Thyroid gland (tissue), 4 donors: Measurements from ENCODE around the gene RBMS1. TPM values are rescaled to one million over a fixed set of nuclear protein-coding genes. Genes with fewer than 3 reads are reported as not detected.

ENCODE experiments used
- DNase-seq, 2 donors: peaks; one replicate each; pipeline ENCODE4 v3.0.0-alpha.2; 2019
- H3K27ac ChIP-seq, 3 donors: fragments of 200-600 bp; sonication (generic); 1 replicate in 2 of 3; 2 replicates in 1 of 3; pipeline ENCODE4 v1.5.1; 2016 to 2019; ENCODE audit warnings: mild to moderate bottlenecking in 1 of 3, moderate library complexity in 1 of 3
- H3K27me3 ChIP-seq: fragments of 200-600 bp; sonication (generic); one replicate; pipeline ENCODE4 v1.5.1; 2019
- H3K36me3 ChIP-seq, 2 donors: fragments of 200-600 bp; sonication (generic); one replicate each; pipeline ENCODE4 v1.5.1; 2016 to 2019
- H3K4me1 ChIP-seq, 2 donors: fragments of 200-600 bp; sonication (generic); one replicate each; pipeline ENCODE4 v1.5.1; 2017 to 2019
- H3K4me3 ChIP-seq, 3 donors: fragments of 200-600 bp; sonication (generic); replicated peaks in 1 of 3; 1 replicate in 2 of 3; 2 replicates in 1 of 3; pipeline ENCODE4 v1.5.1; 2016; ENCODE audit warnings: mild to moderate bottlenecking in 1 of 3
- H3K9me3 ChIP-seq: fragments of 200-600 bp; sonication (generic); one replicate; pipeline ENCODE4 v1.5.1; 2017
- POLR2A ChIP-seq, 2 donors: fragments of 450-650 bp; IDR thresholded peaks; one replicate each; pipeline ENCODE4 v1.6.1; 2017; ENCODE audit warnings: antibody characterized with exemption in 2 of 2, mild to moderate bottlenecking in 2 of 2, moderate library complexity in 1 of 2
- WGBS, 2 donors: methylation state at CpG; one replicate each; pipeline ENCODE4 v1.1.5; 2017; 5-methylcytosine and 5-hydroxymethylcytosine counted together
- intact Hi-C: fragments of 100-400 bp; cut with DNase I; formaldehyde crosslinking; loops from one replicate; pipeline ENCODE4 v1.15.1; 2023
- total RNA-seq, 4 donors: library from RNA; depleted of rRNA; stranded (reverse); fragments of >200 nt; gene quantifications; one replicate each; pipeline ENCODE4 v1.2.3, GENCODE V29; 2016
- TF ChIP-seq, protein P1 (sequence below), 6 experiments: fragments of 200-600 bp in 3 of 6; fragments of 450-650 bp in 3 of 6; sonication (generic) in 3 of 6; IDR thresholded peaks; one replicate each; pipeline ENCODE4 v1.5.1; 2016 to 2019; ENCODE audit warnings: antibody characterized with exemption in 6 of 6, mild to moderate bottlenecking in 2 of 6, inconsistent platforms in 1 of 6, moderate library complexity in 1 of 6

RBMS1 gene
- total RNA-seq, 4 donors from 2014 or later: 50.9 to 80.1 (median 69.0) TPM

DNA sequence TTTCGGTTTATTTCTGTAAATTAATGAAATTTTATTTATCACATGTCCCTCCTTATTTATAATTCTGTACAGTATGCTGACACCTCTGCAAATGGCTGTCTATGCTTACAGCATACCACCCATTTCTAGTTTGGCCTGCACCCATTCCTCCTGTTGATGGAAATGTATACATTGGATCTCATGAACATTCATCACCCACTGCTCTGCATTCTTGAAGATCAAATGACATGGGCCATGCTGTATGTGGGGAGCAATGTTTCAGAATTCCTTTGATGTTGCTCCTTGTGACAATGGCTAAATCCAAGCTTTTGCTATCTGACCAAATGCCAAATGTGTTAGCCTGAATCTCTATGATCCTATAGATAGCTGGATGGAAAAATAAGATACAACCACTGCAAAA is 238.2 kb downstream of the RBMS1 start:
- no peak for DNase-seq
- Histone ChIP-seq H3K27me3 (no peaks in the 10 kb centered on the region), H3K36me3 (no peaks in the 10 kb centered on the region), H3K9me3 (no peaks in the 10 kb centered on the region), H3K27ac (no peak overlapping the region), H3K4me3 (no peak overlapping the region), H3K4me1 (peaks cover 16 to 20% of the 10 kb centered on the region in 2 donors)
- WGBS, 2 donors: 96 to 98% methylated on average over 1 of the region's 1 CpG
- intact Hi-C loops: loop anchor here (10.0 kb wide), 1 partner anchor 739 kb away; no protein-coding TSS in a partner anchor
- TF ChIP-seq, protein P1, sequence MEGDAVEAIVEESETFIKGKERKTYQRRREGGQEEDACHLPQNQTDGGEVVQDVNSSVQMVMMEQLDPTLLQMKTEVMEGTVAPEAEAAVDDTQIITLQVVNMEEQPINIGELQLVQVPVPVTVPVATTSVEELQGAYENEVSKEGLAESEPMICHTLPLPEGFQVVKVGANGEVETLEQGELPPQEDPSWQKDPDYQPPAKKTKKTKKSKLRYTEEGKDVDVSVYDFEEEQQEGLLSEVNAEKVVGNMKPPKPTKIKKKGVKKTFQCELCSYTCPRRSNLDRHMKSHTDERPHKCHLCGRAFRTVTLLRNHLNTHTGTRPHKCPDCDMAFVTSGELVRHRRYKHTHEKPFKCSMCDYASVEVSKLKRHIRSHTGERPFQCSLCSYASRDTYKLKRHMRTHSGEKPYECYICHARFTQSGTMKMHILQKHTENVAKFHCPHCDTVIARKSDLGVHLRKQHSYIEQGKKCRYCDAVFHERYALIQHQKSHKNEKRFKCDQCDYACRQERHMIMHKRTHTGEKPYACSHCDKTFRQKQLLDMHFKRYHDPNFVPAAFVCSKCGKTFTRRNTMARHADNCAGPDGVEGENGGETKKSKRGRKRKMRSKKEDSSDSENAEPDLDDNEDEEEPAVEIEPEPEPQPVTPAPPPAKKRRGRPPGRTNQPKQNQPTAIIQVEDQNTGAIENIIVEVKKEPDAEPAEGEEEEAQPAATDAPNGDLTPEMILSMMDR (IDR thresholded peaks at IDR 0.05): no peak
- TF ChIP-seq POLR2A (IDR thresholded peaks at IDR 0.05): no peak

DNA sequence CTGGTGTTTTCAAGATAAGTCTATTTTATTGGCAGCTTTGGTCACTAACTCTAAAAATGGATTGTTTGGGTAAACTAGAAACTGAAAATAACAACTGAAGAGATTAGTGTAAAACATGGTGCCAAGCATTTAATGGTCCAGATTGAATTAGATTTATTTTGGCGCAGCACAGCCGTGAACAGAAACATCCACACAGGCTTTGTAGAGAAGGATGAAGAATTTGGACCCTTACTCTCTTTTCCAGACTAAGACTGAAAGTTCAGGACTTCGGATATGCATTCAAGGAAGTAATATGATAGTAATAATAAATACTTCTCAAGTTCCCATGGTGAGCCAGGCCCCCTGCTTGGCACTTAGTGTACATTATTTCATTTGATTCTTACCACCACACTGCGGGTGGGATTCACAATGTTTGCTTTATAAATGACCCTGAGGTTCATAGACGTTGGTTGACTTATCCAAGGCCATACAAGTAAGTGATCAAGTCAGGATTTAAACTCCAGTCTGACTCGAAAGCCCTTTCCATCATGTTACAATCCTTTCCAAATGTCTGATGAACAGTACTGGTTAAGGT is 239.3 kb downstream of the RBMS1 start:
- intact Hi-C loops: loop anchor here (10.0 kb wide), 1 partner anchor 741 kb away; no protein-coding TSS in a partner anchor
- H3K27me3 ChIP-seq: no peaks in the 10 kb centered on the region
- H3K4me1 ChIP-seq: peaks cover 16 to 20% of the 10 kb centered on the region in 2 donors
- H3K9me3 ChIP-seq: no peaks in the 10 kb centered on the region
- TF ChIP-seq, protein P1 (IDR thresholded peaks at IDR 0.05): no peak
- TF ChIP-seq POLR2A (IDR thresholded peaks at IDR 0.05): no peak
- no peaks in the 10 kb centered on the region for H3K36me3 ChIP-seq
- WGBS, 2 donors: 92 to 93% methylated on average over 6 of the region's 6 CpGs
- H3K27ac ChIP-seq: no peak overlapping the region
- DNase-seq: no peak
- H3K4me3 ChIP-seq: no peak overlapping the region

DNA sequence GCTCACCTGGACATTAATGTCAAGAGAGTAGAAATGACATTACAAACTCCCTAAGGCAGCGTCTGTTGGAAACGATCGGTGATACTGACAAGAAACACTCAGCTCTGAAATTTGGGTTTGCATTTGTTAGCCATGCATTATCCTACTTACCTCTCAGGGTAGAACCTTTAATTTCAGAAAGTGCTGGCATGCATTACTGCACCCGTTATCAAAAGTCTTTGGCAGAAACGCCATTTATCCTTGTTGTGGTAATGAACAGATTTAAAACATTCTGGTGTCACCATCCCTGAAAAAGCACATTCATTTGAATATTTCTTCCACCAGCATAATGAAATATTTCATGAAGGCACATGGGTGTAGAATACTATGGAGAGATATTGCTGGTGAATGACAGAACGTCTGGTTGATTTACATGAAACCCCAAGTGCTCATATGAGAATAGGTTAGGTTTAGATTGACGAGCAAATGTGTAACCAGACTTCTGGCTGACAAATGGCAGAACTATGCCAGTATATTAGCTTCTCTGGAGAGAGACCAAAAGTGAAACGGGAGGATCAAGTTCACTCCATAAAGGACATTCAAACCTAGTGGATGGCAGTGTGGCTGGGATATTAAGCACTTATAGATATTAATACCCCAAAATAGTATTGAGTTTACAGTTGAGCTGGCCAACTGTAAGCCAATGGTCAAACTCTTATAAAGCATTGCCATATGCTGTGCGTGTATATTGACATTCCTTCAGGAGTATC is 240.0 kb downstream of the RBMS1 start:
- 82 to 92% methylated on average over 9 of the region's 9 CpGs for WGBS, 2 donors
- H3K4me1 ChIP-seq: peaks cover 16 to 20% of the 10 kb centered on the region in 2 donors
- H3K27ac ChIP-seq: no peak overlapping the region
- no peak for DNase-seq
- TF ChIP-seq POLR2A (IDR thresholded peaks at IDR 0.05): no peak
- TF ChIP-seq, protein P1 (IDR thresholded peaks at IDR 0.05): no peak
- no peak overlapping the region for H3K4me3 ChIP-seq
- intact Hi-C loops: loop anchor here (10.0 kb wide), 1 partner anchor 741 kb away; no protein-coding TSS in a partner anchor
- no peaks in the 10 kb centered on the region for H3K9me3 ChIP-seq
- H3K27me3 ChIP-seq: no peaks in the 10 kb centered on the region
- no peaks in the 10 kb centered on the region for H3K36me3 ChIP-seq

DNA sequence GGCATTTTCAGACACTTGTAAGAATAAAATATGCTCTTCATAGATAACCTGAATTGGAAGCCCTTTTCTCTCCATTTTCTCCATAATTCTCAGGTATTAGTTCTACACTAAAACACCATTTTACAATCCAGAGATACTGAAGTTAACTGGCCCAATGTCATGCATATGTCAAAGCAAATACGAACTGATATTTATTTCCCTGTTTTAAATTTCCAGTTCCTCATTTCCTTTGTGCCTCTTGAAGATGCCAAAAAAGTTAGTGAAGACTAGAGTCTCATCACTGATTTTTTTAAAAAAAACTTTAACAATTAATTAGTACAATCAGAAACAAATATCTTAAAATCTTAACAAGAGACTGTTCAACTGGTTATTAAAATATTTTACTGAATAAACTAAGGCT is 240.7 kb downstream of the RBMS1 start:
- H3K27me3 ChIP-seq: no peaks in the 10 kb centered on the region
- H3K9me3 ChIP-seq: no peaks in the 10 kb centered on the region
- intact Hi-C loops: loop anchor here (10.0 kb wide), 1 partner anchor 742 kb away; no protein-coding TSS in a partner anchor
- WGBS, 2 donors: 83 to 85% methylated on average over 1 of the region's 1 CpG
- H3K4me1 ChIP-seq: peaks cover 16 to 20% of the 10 kb centered on the region in 2 donors
- no peak for TF ChIP-seq POLR2A (IDR thresholded peaks at IDR 0.05)
- TF ChIP-seq, protein P1 (IDR thresholded peaks at IDR 0.05): no peak
- H3K4me3 ChIP-seq: no peak overlapping the region
- no peaks in the 10 kb centered on the region for H3K36me3 ChIP-seq
- H3K27ac ChIP-seq: no peak overlapping the region
- DNase-seq: no peak
